ENCODE data around the gene DNAJA4. TPM values are rescaled to one million over a fixed set of nuclear protein-coding genes. Genes with fewer than 3 reads are reported as not detected.

The DNAJA4 gene
- total RNA-seq, 1 experiment from 2014 or later = 1.3 TPM

DNA sequence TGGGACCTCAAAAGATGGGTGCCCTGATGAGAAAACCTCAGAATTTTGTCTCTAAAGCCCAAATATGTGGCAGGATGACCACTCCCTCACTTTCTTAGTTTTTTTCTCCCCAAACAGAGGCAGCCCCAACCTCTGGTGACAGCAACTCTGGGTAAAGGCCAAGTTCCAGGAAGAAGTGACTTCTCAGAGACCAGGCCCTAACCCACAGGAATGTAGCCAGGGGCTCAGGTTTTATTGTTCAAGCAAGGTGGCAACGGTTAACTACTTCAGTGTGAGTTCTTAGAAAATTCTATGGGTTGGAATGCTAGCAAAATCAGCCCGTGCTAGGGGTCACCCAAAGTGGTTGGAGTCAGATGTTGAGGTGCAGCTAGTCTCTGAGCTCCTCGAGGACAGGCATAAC lies 5.1 kb upstream of the DNAJA4 start:
- H3K4me1 ChIP-seq (ENCODE audit: insufficient read depth, low read length) = peaks cover 9% of the 10 kb centered on the region
- H3K79me2 ChIP-seq (ENCODE audit: low read length) = no peaks in the 10 kb centered on the region
- no peak overlapping the region for H3K4me3 ChIP-seq (ENCODE audit: low read length)
- DNase-seq (peak; percentile 58), ATAC-seq (peak; percentile 43; the same call in 1 of the 2 replicates)
- TF ChIP-seq EZH2 (IDR thresholded peaks at IDR 0.05; ENCODE audit: low read length, unreplicated experiment) = no peak
- TF ChIP-seq, protein P1, sequence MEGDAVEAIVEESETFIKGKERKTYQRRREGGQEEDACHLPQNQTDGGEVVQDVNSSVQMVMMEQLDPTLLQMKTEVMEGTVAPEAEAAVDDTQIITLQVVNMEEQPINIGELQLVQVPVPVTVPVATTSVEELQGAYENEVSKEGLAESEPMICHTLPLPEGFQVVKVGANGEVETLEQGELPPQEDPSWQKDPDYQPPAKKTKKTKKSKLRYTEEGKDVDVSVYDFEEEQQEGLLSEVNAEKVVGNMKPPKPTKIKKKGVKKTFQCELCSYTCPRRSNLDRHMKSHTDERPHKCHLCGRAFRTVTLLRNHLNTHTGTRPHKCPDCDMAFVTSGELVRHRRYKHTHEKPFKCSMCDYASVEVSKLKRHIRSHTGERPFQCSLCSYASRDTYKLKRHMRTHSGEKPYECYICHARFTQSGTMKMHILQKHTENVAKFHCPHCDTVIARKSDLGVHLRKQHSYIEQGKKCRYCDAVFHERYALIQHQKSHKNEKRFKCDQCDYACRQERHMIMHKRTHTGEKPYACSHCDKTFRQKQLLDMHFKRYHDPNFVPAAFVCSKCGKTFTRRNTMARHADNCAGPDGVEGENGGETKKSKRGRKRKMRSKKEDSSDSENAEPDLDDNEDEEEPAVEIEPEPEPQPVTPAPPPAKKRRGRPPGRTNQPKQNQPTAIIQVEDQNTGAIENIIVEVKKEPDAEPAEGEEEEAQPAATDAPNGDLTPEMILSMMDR (conservative IDR thresholded peaks at IDR 0.05; ENCODE audit: low read depth, low read length) = no peak
- no peak for TF ChIP-seq EZH2phosphoT487 (IDR thresholded peaks at IDR 0.05; ENCODE audit: borderline replicate concordance, low read length)
- H2AFZ ChIP-seq (ENCODE audit: low read length) = peak overlapping the region; percentile 26; the same call in 1 of the 2 replicates
- no peaks in the 10 kb centered on the region for H4K20me1 ChIP-seq (ENCODE audit: low read length)
- H3K9me2 ChIP-seq (replicated peaks; ENCODE audit: low read length) = no peaks in the 10 kb centered on the region
- POLR2A ChIA-PET (ENCODE audit: unreplicated experiment) = no interaction called here
- no TSS peak for BruUV-seq (replicated peaks)
- H3F3A ChIP-seq (ENCODE audit: low read length, unreplicated experiment) = no peaks in the 10 kb centered on the region
- no peaks in the 10 kb centered on the region for H3K36me3 ChIP-seq (ENCODE audit: low read depth, low read length)
- no peak overlapping the region for H3K9ac ChIP-seq (ENCODE audit: low read length)
- intact Hi-C loops (cut with micrococcal nuclease) = no loop called here
- H3K9me3 ChIP-seq (ENCODE audit: low read length) = no peaks in the 10 kb centered on the region
- H3K27ac ChIP-seq (ENCODE audit: low read length) = no peak overlapping the region
- no peaks in the 10 kb centered on the region for H3K27me3 ChIP-seq (ENCODE audit: low read length)
- CTCF ChIA-PET = no interaction called here
- peak overlapping the region; percentile 27; the same call in 1 of the 2 replicates for H3K4me2 ChIP-seq (ENCODE audit: low read length)

DNA sequence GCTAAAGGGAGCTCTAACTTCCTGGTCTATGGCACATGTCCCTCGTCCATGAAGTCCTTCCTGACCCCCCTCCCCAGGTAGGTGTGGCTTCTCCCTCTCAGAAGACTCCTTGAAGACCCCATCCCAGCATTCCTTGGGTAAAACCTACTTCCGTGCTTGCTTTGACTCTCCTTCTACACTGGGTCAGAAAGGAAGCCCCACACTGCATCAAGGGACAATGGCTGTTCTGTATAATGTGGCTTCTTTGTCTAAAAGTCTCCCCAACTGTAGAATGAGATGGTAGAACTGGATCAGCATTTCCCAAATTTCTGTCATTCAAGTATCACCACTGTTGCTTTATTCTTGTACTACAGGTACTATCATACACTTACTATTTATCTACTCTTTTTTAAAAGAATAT lies 3.9 kb upstream of the DNAJA4 start:
- H3F3A ChIP-seq (ENCODE audit: low read length, unreplicated experiment) = no peaks in the 10 kb centered on the region
- no peaks in the 10 kb centered on the region for H4K20me1 ChIP-seq (ENCODE audit: low read length)
- no peak overlapping the region for H3K27ac ChIP-seq (ENCODE audit: low read length)
- no peaks in the 10 kb centered on the region for H3K9me2 ChIP-seq (replicated peaks; ENCODE audit: low read length)
- intact Hi-C loops (cut with micrococcal nuclease) = no loop called here
- no peak overlapping the region for H3K4me2 ChIP-seq (ENCODE audit: low read length)
- ChIA-PET CTCF (no interaction called here), POLR2A (ENCODE audit: unreplicated experiment) (no interaction called here)
- TF ChIP-seq, protein P1 (conservative IDR thresholded peaks at IDR 0.05; ENCODE audit: low read depth, low read length) = no peak
- no peak for TF ChIP-seq EZH2phosphoT487 (IDR thresholded peaks at IDR 0.05; ENCODE audit: borderline replicate concordance, low read length)
- TF ChIP-seq EZH2 (IDR thresholded peaks at IDR 0.05; ENCODE audit: low read length, unreplicated experiment) = no peak
- no peaks in the 10 kb centered on the region for H3K36me3 ChIP-seq (ENCODE audit: low read depth, low read length)
- no peak for DNase-seq
- BruUV-seq (replicated peaks) = no TSS peak
- peaks cover 8% of the 10 kb centered on the region for H3K27me3 ChIP-seq (ENCODE audit: low read length)
- no peak overlapping the region for H3K9ac ChIP-seq (ENCODE audit: low read length)
- no peaks in the 10 kb centered on the region for H3K79me2 ChIP-seq (ENCODE audit: low read length)
- peaks cover 18% of the 10 kb centered on the region for H3K4me1 ChIP-seq (ENCODE audit: insufficient read depth, low read length)
- H2AFZ ChIP-seq (ENCODE audit: low read length) = no peak overlapping the region
- H3K4me3 ChIP-seq (ENCODE audit: low read length) = no peak overlapping the region
- no peak for ATAC-seq
- no peaks in the 10 kb centered on the region for H3K9me3 ChIP-seq (ENCODE audit: low read length)

DNA sequence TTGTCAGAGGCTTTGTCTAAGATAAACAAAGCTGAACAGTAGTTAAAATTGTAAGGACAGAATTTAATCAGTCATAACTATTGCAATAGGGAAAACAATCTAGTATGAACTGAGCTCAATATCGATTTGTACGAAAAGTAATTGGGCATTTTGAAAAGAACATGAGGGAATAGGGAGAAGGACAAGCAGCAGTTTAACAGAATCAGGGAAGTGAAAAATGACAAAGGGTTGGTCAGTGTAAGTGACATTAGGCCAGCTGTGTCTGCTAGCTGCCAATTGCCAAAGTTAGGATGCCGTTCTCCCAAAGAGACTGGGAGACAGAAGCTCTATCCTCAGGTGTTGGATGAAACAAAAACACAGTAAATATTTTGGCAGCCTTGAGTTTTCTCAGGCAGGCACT lies 3.3 kb upstream of the DNAJA4 start:
- intact Hi-C loops (cut with micrococcal nuclease) = no loop called here
- Histone ChIP-seq H3K4me2 (ENCODE audit: low read length) (no peak overlapping the region), H3K9me3 (ENCODE audit: low read length) (no peaks in the 10 kb centered on the region), H4K20me1 (ENCODE audit: low read length) (no peaks in the 10 kb centered on the region), H3F3A (ENCODE audit: low read length, unreplicated experiment) (no peaks in the 10 kb centered on the region), H3K4me3 (ENCODE audit: low read length) (no peak overlapping the region), H3K27ac (ENCODE audit: low read length) (no peak overlapping the region), H3K27me3 (ENCODE audit: low read length) (peaks cover 8% of the 10 kb centered on the region), H3K4me1 (ENCODE audit: insufficient read depth, low read length) (peaks cover 23% of the 10 kb centered on the region), H3K9me2 (replicated peaks; ENCODE audit: low read length) (no peaks in the 10 kb centered on the region), H3K79me2 (ENCODE audit: low read length) (no peaks in the 10 kb centered on the region), H3K36me3 (ENCODE audit: low read depth, low read length) (no peaks in the 10 kb centered on the region), H2AFZ (ENCODE audit: low read length) (no peak overlapping the region), H3K9ac (ENCODE audit: low read length) (no peak overlapping the region)
- ATAC-seq (no peak), DNase-seq (no peak)
- POLR2A ChIA-PET (ENCODE audit: unreplicated experiment) = no interaction called here
- BruUV-seq (replicated peaks) = no TSS peak
- CTCF ChIA-PET = no interaction called here
- TF ChIP-seq, protein P1 (conservative IDR thresholded peaks at IDR 0.05; ENCODE audit: low read depth, low read length) = no peak
- TF ChIP-seq EZH2phosphoT487 (IDR thresholded peaks at IDR 0.05; ENCODE audit: borderline replicate concordance, low read length) = no peak
- TF ChIP-seq EZH2 (IDR thresholded peaks at IDR 0.05; ENCODE audit: low read length, unreplicated experiment) = no peak
